Skin epidermis (tissue), 12 donors: ENCODE data around the gene PDZRN4.
"Not testable (repeated sequence)": the region's sequence is repeated elsewhere in the genome, so short reads cannot be mapped to it uniquely, and the experiment has no call there.

ENCODE experiments used
- H3K27ac ChIP-seq, 21 experiments: fragments of 200-600 bp; sonication (generic) in 11 of 21; one replicate each; pipeline ENCODE4 v1.5.0; 2020; ENCODE audit warnings: mild to moderate bottlenecking in 3 of 21, inconsistent platforms in 2 of 21, moderate library complexity in 2 of 21
- H3K4me3 ChIP-seq, 7 experiments: fragments of 200-600 bp; sonication (generic) in 2 of 7; one replicate each; pipeline ENCODE4 v1.5.0; 2020; ENCODE audit warnings: inconsistent platforms in 2 of 7, mild to moderate bottlenecking in 2 of 7, moderate library complexity in 1 of 7

The PDZRN4 gene

DNA sequence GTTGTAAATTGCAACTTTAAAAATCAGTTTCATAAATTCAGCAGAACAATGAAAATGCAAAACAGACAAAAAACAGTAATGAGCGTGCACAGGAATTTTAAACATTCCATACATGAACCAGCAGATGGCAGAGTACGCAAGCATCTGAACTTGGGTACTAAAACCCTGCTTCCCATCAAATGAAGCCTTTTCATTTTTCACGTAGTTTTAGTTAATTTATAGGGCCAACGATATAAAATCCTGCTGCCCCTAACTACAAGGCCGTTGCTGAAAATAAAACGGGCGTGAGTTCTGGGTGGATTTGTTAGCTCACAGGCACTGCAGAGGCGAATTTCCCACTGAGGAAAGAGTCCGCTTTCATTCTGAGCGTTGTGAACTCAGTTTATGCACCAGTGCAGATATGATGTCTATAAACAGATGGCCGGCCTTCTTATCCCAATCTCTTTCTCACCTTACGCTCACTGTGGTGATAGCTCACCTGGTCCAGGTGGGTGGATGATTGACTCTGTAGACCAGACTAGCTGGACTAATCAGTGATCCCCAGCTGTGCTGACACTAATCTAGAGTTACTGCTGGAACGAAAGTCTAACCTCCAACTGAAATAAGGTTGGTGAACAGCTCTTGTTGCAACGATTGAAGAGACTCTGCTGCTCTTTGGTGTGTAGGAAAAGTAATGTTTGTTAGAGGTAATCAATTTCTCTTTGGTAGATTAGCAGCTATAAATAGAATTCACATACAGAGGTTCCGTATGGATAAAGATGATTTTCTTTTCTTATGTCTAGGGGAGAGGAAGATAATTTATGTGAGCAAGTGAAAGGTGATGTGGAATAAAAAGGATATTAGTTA is 89.2 kb downstream of the PDZRN4 start:
- no peak overlapping the region for H3K27ac ChIP-seq
- H3K4me3 ChIP-seq, result no peak overlapping the region

GRCh38 chr12:41277946-41278267 is 89.8 kb downstream of the PDZRN4 start:
- Histone ChIP-seq H3K27ac (no peak overlapping the region), H3K4me3 (no peak overlapping the region)

DNA sequence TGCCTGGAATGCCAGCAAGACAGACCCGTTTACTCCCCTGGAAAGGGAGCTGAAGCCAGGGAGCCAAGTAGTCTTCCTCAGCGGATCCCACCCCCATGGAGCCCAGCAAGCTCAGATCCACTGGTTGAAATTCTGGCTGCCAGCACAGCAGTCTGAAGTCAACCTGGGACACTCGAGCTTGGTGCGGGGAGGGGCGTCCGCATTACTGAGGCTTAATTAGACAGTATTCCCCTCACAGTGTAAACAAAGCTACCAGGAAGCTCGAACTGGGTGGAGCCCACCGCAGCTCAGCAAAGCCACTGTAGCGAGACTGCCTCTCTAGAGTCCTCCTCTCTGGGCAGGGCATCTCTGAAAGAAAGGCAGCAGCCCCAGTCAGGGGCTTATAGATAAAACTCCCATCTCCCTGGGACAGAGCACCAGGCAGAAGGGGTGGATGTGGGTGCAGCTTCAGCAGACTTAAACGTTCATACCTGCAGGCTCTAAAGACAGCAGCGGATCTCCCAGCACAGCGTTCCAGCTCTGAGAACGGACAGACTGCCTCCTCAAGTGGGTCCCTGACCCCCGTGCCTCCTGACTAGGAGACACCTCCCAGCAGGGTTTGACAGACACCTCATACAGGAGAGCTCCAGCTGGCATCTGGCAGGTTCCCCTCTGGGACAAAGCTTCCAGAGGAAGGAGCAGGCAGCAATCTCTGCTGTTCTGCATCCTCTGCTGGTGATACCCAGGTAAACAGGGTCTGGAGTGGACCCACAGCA is 92.4 kb downstream of the PDZRN4 start:
- H3K27ac ChIP-seq, H3K4me3 ChIP-seq: not testable (repeated sequence)

GRCh38 chr12:41285470-41285869 is 97.3 kb downstream of the PDZRN4 start:
- H3K4me3 ChIP-seq, H3K27ac ChIP-seq: not testable (repeated sequence)

DNA sequence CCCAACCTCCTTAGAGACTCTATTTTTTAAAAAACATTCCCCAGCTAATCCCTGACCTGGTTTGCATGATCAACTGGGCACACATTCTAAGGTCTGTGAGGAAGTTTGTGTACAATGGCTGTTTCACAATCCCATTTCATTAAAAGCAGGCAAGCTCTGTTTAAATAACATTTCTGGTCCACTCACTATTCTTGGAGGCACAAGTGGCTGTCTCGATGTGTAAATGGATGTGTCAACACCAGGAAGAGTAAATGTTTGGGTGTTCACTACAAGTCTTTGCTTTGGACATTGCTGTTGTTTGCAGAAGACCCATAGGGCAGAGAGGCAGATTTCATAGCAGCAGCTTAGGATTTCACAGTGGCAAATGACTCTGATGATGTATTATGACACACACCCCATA is 98.3 kb downstream of the PDZRN4 start:
- H3K27ac ChIP-seq, result no peak overlapping the region
- no peak overlapping the region for H3K4me3 ChIP-seq

GRCh38 chr12:41287500-41288141 is 99.5 kb downstream of the PDZRN4 start:
- H3K27ac ChIP-seq, result peak overlapping the region in 1 of 21 experiments; percentile 22
- no peak overlapping the region for H3K4me3 ChIP-seq

- H3K27ac ChIP-seq, result peak overlapping the region in 1 of 21 experiments; percentile 22
- H3K4me3 ChIP-seq, result no peak overlapping the region
These were observed 100.2 kb downstream of the PDZRN4 start for GRCh38 chr12:41288142-41288811.

GRCh38 chr12:41289501-41289900 is 101.4 kb downstream of the PDZRN4 start:
- Histone ChIP-seq H3K27ac (no peak overlapping the region), H3K4me3 (no peak overlapping the region)

GRCh38 chr12:41293011-41293410 is 104.9 kb downstream of the PDZRN4 start:
- Histone ChIP-seq H3K4me3 (no peak overlapping the region), H3K27ac (no peak overlapping the region)

- H3K4me3 ChIP-seq, result no peak overlapping the region
- no peak overlapping the region for H3K27ac ChIP-seq
These were observed 105.3 kb downstream of the PDZRN4 start for GRCh38 chr12:41293461-41293860.

- Histone ChIP-seq H3K4me3 (no peak overlapping the region), H3K27ac (no peak overlapping the region)
These were observed 114.9 kb downstream of the PDZRN4 start for GRCh38 chr12:41302979-41303403.

GRCh38 chr12:41304526-41304925 is 116.4 kb downstream of the PDZRN4 start:
- Histone ChIP-seq H3K27ac (no peak overlapping the region), H3K4me3 (no peak overlapping the region)

DNA sequence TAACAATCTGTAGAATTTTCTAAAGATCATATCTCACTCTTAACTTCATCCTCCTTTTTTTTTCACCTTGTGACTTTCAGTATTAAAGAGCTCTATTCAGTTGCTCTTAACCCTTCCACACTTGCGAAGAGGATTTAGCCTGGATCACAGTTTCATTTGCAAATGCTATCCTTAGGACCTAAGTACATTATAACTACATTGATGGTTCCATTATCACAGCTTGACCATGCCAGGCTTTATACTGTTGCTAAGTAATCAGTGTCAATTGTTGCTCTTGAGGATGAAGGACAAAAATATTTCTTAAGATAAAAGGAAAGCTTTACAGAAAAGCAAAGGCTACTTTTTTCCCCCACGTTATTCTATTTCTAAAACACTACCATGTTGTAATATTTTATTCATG is 122.2 kb downstream of the PDZRN4 start:
- no peak overlapping the region for H3K27ac ChIP-seq
- H3K4me3 ChIP-seq, result no peak overlapping the region

DNA sequence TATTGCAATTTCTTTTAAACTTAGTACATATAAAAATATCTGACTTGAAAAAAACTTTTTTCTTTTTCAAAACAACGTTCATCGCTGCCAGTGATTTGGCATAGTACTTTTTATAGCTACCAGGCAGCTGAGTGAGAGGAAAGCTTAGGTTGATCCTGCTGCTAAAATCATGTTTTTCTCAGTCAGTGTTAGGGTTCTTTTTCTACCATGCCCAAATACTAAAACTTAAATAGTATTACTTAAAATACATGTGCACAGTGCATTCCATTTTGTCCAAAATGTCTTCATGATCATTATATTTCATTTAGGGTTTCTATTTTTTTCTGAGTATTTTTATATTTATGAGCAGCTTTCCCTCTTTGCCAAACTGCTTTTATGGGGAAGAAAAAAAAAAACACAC is 123.8 kb downstream of the PDZRN4 start:
- no peak overlapping the region for H3K27ac ChIP-seq
- H3K4me3 ChIP-seq, result no peak overlapping the region

DNA sequence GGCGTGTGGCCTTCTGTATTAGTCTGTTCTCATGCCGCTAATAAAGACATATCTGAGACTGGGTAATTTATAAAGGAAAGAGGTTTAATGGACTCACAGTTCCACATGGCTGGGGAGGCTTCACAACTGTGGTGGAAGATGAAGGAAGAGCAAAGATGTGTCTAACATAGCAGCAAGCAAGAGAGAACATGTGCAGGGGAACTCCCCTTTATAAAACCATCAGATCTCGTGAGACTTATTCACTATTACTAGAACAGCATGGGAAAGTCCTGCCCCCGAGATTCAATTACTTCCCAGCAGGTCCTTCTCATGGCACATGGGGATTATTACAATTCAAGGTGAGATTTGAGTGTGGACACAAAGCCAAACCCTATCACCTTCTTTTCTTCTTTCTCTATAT is 124.3 kb downstream of the PDZRN4 start:
- not testable (repeated sequence) for H3K27ac ChIP-seq, H3K4me3 ChIP-seq

DNA sequence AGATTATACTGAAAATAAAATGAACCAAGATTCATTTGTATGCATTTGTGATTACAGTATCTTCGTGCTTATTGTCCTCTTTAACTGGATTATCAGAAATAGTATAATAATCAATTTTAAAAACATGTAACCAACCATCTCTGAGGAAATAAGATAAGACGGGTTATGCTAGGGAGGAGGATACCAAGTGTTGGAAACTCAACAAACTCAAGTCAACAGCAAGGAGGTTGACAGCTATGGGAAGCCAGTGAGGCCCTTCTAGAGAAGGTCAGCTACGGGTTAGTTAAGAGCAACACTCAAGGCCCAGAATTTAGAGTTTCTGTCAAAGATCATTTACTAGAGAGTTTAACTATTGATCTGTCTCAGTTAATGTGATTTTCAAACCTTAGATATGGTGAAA is 137.2 kb downstream of the PDZRN4 start:
- no peak overlapping the region for H3K4me3 ChIP-seq

DNA sequence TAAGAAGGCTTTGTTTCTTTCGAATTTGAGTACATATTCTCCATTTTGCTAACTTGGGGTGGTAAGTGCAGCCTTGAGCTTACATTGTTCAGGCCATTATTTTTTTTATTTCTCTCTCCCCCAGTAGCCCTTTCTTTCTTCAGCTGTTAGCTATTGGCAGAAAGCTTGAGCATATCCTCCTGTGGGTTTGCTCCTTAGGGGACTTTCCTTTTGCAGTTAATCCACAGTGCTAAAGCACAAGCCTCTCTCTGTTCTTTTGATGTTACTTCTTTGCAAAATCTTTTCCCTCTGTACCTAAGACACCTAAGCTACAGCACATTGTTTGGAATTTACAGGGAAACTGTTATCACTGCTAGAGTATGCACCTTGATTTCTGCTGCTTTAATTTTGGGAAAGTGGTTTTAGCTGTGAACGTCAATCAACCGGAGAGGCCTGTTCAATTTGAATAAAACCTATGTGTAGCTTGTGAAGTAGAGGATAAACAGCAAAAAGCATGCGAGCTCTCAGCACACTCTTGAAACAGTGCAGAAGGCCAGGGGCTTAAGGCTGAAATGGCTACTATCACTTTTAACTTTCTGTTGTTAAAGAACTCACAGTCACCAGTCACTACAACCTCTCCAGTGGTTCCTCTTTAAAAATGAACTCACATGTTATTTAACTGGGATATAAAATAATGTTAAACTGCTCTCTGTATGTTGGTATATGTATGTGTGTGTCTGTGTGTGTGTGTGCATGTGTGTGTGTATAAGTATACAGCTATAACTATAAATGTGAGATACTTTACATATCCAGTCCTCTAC is 139.2 kb downstream of the PDZRN4 start:
- Histone ChIP-seq H3K27ac (no peak overlapping the region), H3K4me3 (no peak overlapping the region)

More for the DNA sequence above, 137.2 kb downstream of the PDZRN4 start:
- no peak overlapping the region for H3K27ac ChIP-seq

- H3K4me3 ChIP-seq, result no peak overlapping the region
- no peak overlapping the region for H3K27ac ChIP-seq
These were observed 145.9 kb downstream of the PDZRN4 start for GRCh38 chr12:41333974-41334373.

- Histone ChIP-seq H3K4me3 (no peak overlapping the region), H3K27ac (no peak overlapping the region)
These were observed 146.3 kb downstream of the PDZRN4 start for GRCh38 chr12:41334390-41334789.
